Measurements from ENCODE around the gene TMEM86A.
"Not testable (repeated sequence)": the region's sequence is repeated elsewhere in the genome, so short reads cannot be mapped to it uniquely, and the experiment has no call there.

Gene TMEM86A, protein sequence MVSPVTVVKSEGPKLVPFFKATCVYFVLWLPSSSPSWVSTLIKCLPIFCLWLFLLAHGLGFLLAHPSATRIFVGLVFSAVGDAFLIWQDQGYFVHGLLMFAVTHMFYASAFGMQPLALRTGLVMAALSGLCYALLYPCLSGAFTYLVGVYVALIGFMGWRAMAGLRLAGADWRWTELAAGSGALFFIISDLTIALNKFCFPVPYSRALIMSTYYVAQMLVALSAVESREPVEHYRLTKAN

DNA sequence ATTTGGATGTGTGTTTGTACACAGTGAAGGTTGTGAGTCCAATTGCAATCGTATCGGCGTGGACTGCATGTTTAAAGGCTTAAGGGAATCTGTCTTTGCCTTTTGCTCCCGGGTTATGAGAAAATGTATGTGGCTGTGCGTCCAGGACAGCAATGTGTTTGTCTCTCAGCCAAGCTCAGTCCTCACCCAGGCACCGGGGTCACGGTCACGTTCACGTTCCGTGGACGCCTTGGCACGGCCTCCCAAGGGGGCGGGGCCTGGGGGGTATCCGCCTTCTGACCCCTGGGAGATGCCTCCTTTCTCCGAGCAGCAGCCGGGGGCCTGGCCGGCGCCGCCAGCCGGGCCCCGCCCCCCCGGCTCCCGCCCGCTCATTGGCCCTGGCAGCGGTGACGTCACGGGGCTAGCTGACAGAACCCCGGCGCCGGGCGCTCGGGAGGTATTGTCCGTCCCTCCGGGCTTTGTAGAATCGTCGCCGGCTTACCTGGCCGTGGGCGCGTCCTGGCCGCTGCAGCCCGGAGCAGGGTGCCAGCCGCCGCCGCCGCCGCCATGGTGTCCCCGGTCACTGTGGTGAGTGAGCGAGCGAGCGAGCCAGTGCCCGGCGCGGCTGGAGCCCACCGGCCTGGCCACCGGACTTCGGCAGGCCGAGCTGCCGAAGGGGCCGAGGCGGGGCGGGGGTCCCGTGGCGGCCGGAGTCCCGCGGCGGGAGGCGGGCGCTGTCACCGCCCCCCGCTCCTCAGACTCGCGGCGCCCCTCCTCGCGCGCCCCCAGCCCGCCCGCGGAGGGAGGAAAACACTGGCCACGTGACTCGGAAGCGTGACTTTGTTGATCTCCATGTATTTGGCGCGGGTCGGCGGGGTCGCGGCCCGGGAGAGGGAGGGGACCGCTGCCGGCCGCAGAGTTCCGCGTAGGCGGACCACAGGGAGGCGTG is at the start of gene TMEM86A:
Gene TMEM86A, plus strand, starts transcription at position 439 of the 928 bp plus-strand sequence. Its CDS starts 108 bp downstream, at position 547.
- DNase-seq = peak; percentile 82

DNA sequence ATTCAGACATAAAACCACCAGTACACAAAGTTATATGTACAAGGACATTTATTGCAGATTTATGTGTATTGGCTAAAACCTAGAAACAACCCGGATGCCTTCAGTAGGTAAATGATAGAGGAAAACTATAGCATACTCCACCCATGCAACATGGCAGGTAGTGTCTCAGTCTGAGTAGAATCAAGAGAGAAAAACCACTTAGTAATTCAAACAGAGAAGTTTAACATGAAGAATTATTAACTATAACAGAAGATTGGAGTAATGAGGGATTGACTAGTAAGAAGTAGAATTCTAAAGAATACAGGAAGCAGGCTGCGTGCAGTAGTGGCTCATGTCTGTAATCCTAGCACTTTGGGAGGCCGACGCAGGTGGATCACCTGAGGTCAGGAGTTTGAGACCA is 48.2 kb upstream of the TMEM86A start:
- no peak for DNase-seq

DNA sequence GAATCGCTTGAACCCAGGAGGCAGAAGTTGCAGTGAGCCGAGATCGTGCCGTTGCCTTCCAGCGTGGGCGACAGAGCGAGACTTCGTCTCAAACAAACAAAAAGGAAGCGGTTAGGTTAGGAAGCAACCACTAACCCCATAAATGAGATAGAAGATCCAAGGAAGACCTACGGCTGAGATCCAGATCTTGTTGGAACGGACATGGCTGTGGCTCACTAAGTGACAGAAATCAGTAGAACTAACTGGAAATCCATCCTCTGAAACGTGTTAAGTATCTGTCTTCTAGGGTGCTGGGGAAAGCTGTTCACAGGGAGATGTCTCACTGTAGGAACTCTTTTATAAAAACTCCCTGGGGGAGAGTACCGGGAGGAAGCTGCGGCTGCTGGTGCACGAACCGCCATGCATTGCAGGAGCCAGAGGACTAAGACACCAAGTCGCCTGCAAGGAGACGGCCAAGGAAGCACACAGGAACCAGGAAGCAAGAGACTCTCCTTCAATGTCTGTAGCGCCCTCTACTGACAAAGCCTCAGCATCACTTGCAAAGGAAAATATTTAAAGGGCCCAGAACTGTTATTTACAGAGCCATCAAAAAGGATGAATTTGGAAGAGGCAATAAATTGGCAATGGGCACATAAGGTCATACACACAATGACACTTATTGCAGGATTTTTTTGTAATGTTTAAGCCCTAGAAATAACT is 47.6 kb upstream of the TMEM86A start:
- DNase-seq = no peak

DNA sequence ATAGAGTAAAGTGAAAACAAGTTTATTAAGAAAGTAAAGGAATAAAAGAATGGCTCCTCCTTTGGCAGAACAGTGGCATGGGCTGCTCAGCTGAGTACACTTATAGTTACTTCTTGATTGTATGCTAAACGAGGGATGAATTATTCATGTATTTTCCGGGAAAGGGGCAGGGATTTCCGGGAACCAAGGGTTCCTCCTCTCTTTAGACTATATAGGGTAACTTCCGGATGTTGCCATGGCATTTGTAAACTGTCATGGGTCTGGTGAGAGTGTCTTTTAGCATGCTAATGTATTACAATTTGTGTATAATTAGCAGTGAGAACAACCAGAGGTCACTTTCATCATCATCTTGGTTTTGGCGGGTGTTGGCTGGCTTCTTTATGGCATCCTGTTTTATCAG is 40.9 kb upstream of the TMEM86A start:
- DNase-seq = no peak

DNA sequence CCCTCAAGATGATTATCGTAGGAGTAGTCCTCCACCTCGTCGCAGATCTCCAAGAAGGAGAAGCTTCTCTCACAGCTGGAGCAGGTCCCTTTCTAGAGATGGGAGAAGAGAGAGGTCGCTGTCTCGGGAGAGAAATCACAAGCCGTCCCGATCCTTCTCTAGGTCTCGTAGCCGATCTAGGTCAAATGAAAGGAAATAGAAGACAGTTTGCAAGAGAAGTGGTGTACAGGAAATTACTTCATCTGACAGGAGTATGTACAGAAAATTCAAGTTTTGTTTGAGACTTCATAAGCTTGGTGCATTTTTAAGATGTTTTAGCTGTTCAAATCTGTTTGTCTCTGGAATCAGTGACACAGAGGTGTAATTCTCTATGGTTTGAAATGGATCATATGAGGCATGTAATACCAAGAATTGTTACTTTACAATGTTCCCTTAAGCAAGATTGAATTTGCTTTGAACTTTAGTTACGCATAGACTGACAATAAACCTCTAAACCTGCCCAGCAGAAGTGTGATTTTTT is 33.2 kb upstream of the TMEM86A start:
- not testable (repeated sequence) for DNase-seq

DNA sequence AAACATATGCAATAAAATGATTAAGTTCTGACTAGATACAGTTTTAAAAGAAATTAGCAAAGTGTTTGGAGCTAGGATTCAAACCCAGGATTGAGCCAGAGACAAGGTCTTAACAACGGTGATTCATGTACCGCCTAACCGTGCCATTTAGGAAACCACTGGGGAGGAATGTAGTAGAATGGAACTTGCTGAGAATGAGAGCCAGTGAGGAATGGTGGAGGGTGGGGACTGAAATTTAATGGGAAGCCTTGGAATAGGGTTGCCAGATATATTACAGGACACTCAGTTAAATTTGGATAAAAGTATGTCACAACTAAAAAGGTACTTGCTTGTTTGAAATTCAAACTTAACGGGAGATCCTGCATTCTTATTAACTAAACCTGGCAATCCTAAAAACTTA is 30.4 kb upstream of the TMEM86A start:
- no peak for DNase-seq

DNA sequence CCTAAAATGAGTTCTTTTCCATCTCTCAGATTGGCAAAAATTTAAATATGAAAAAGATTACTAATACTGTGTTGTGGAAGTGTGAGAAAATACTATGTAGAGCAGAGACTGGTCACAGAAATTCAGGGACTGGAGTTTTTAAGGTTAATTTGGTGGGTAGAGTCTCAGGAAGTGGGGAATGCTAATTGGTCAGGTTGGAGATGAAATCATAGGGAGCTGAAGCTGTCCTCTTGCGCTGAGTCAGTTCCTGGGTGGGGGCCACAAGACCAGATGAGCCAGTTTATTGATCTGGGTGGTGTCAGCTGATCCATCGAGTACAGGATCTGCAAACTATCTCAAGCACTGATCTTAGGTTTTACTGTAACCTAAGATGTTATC is 29.4 kb upstream of the TMEM86A start:
- DNase-seq = no peak

DNA sequence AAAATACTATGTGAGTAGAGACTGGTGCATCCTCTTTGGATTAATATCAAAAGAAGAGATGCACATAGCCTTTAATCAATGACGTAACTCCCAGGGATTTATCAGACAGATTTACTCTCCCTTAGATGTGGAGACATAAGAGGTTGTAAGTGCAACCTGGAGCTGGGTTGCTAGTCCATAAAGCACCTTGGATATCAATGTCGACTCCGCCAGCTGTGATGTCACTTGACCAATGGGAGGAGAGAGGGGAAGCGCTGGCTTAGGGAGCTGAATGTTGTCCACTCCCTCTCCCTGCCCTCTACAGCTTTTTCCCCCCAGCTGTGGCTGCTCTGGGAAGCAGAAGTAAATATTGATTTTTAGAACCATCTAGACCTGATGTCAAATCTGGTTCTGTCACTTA is 28.9 kb upstream of the TMEM86A start:
- DNase-seq = no peak

DNA sequence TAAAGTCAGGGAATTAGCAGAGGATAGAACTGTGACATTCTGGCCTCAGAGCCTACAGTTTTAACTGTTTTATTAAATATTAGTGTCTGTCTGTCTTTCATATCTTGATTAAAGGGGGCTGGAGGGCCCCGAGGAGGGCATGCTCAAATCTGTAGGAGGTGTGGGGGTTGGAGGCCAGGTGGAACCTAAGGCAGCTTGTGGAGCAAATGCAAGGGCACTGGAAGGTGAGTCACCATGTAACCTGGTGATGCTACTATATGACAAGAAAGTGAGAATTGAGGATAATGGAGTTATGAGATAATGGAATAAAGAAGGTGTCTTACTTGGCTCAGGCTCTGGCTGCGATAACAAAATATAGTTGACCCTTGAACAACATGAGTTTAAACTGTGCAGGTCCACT is 27.3 kb upstream of the TMEM86A start:
- DNase-seq = no peak

DNA sequence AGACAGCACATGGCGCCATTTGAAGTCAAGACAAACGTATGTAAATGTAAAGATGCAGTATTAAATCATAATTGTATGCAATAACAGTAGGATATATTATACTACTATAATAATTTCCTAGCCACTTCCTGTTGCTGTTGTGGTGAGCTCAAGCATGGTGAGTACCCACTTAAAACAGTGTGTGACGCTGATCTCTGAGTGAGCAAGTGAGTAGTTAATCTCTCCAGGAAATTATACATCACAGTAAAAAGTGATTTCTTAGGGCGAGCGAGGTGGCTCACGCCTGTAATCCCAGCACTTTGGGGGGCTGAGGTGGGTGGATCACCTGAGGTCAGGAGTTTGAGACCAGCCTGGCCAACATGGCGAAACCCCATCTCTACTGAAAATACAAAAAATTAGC is 26.4 kb upstream of the TMEM86A start:
- peak; percentile 29 for DNase-seq

DNA sequence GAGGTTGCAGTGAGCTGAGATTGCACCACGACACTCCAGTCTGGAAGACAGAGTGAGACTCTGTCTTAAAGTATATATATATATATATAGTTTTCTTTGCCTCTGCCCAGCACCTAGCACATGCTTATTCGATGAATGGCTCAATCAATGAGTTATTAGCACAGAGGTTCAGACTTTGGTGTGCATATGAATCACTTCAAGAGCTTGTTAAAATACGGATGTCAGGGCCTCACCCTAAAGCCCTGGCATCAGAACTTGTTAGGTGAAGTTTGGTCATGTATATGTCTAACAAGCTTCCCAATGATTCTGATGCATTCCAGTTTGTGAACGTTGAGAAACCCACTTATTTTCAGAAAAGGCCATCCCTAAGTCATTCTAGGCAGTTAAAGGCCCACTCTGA is 21.8 kb upstream of the TMEM86A start:
- DNase-seq = no peak

DNA sequence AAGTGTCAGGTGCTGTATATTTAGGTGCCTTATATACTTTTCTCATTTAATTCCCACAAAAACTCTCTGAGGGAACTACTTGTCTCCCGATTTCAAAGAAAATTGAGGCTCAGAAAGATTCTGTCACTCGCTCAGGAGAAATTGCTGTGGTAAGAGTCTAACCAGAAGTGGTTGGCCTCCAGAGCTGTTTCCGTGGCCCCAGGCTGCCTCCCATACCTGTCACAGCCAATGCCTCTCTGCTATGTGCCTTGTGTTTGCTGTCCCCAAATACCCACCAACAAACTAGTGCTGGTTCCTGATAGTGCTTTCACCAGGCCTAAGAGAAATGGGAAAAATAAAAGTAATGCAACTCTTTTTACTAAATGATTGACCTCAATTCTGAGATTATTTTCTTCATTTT is 21.0 kb upstream of the TMEM86A start:
- DNase-seq = no peak

DNA sequence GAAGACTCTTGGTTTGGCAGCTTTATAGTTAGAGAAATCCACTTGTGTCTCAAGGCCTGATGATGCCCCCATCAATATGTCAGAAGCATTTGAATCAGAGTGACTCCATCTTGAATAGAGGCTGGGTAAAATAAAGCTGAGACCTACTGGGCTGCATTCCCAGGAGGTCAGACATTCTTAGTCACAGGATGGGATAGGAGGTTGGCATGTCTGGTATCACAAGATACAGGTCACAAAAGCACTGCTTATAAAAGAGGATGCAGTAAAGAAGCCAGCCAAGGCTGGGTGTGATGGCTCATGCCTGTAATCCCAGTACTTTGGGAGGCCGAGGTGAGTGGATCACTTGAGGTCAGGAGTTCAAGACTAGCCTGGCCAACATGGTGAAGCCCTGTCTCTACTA is 16.6 kb upstream of the TMEM86A start:
- DNase-seq = not testable (repeated sequence)

DNA sequence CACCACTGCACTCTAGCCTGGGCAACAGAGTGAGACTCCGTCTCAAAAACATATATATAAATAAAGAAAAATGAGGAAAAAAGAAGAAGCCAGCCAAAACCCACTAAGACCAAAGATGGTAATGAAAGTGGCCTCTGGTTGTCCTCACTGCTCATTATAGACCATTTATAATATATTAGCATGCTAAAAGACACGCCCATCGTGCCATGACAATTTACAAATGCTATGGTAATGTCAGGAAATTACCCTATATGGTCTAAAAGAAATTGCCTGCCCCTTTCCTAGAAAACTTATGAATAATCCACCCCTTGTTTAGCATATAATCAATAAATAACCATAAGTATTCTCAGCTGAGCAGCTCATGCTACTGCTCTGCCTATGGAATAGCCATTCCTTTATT is 16.1 kb upstream of the TMEM86A start:
- DNase-seq = no peak

DNA sequence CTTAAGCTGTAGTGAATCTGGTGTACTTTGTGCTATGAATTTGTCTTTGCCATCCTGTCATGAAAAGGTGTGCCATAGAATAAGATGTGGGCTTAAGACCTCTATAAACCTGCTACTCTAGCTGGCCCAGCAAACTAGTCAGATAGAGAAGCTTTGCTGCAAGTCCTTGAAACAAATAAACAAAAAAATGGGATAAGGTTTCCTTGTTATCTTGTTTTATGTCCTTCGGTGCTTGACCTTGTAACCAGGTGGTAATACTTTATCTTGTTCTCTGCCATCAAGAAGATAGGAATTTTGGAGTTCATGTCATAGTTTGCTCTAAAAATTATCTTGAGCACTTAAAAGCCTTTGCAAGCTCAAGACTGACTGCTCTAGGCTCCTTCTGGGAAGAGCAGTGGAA is 14.3 kb upstream of the TMEM86A start:
- no peak for DNase-seq

DNA sequence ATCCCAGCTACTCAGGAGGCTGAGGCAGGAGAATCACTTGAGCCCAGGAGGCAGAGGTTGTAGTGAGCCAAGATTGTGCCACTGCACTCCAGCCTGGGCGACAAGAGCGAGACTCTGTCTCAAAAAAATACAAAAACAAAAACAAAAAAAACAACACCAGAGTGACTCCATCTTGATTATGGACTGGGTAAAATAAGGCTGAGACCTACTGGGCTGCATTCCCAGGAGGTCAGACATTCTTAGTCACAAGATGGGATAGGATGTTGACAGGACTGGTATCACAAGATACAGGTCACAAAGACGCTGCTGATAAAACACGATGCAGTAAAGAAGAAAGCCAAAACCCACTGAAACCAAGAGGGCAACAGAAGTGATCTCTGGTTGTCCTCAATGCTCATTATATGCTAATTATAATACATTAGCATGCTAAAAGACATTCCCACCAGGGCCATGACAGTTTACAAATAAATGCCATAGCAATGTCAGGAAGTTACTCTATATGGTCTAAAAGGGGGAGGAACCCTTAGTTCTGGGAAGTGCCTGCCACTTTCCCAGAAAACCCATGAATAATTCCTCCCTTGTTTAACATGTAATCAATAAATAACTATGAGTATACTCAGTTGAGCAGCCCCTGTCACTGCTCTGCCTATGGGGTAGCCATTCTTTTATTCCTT is 7.0 kb upstream of the TMEM86A start:
- not testable (repeated sequence) for DNase-seq

DNA sequence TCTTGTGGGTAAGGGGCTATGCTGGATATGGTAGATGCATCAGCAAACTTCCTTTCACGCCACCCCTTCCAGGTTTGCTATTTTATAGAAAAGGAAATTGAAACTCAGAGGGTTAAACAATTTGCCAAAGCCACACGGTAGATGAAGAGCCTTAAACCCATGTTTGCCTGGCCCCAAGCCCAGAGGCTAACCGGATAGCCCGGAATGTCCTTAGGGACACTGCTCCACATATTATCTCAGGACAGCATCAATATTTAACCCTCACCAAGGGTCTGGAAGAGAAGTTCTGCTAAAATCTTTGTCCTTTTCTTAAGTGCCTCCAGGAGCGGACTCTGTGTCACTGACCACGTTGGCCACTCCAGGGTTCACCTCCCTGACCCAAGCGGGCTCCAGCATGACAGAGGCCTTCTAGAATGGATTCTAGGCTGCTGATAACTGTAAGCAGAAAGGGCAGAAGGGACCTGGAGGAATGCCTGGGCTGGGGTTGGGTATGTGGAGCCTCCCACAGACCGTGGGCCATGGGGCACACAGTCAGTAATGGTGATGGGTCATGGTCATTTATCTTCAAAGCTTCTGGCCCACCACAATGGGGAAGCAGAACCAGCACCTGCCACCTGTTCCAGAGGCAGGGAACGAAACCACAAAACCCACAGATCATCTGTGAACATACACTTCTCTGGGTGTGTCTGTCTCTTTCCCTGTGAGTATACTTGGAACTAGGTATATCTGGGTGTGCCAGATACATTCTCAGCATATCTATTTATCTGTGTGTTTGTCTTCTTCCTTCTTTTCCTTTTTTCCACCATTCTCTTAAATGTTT is 5.4 kb upstream of the TMEM86A start:
- no peak for DNase-seq

DNA sequence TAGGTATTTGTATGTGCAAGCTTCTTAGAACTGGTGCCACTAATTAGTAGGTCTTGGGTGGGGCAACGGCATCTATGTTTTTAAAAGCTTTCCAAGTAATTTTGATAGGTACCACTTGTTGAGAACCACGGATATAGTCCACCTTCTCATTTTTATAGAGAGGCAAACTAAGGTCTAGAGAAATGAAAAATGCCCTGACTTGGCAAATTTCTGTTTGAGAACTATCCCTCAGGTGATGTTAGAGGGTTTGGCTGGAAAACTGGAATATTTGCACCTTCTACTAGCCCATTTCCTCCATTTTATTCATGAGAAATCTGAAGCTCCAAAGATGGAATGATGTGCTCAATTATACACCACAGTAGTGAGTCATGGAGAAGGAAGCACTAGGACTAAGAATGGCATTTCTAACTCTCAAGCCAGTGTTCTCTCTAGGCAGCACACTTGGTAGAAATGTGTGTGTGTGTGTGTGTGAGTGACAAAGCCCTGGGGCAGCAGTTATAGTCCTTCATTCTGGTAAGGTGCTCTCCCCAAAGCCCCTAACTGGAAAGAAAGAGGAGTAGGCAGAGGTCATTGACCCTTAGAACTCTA is 1.8 kb upstream of the TMEM86A start:
- no peak for DNase-seq

DNA sequence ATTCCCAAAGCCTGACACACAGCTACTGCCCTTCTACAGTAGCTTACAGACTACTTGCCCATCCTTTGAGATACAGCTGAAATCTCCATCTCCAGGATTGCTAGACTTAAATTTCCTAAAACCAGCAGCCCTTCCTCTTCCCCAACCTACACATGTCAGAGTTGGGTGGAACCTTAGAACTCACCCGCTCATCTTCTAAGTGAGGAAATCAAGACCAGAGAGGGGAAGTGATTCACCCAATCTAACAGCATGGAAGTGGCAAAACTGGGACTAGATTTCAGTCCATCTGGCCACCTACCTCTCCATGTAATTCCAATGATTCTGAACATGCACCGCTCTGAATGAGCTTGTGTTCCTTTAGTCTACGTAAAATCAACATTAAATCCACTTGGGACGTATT is 1.0 kb upstream of the TMEM86A start:
- DNase-seq = no peak

DNA sequence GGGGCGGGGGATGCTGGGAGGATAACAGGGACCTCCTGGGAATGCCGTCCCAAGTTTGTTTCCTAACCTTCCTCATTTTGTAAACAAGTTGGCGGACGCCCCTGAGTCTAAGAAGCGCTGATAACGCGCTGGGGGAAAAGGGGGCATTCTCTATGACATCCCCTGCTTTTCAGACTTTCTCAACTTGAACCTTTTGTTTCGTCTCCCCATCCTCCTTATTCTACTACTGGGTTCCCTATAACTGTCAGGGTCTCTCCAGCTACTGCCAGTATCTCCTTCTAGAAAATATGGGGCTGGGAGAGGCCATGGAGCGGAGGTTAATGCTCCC is 654 bp downstream of the TMEM86A start:
- no peak for DNase-seq

DNA sequence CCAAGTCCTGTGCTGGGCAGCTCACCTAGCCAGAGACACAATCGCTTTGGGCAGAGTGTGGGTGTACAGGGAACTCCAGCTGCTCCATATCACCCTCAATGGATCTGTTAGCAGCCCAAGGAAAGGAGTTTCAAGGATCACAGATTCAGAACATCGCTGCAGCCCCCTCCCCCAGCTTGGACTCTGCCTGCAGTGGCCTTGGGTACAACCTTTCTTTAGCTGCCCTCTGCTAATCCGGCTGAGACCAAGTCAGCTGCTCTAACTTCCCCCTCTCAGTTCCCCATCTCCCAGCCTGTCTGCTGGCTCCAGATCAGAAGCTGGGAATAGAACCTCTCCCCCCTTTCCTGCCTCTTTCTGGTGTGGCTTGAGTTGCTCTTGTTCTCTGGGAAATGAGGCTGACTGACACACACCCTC is 1.3 kb downstream of the TMEM86A start:
- DNase-seq = no peak

DNA sequence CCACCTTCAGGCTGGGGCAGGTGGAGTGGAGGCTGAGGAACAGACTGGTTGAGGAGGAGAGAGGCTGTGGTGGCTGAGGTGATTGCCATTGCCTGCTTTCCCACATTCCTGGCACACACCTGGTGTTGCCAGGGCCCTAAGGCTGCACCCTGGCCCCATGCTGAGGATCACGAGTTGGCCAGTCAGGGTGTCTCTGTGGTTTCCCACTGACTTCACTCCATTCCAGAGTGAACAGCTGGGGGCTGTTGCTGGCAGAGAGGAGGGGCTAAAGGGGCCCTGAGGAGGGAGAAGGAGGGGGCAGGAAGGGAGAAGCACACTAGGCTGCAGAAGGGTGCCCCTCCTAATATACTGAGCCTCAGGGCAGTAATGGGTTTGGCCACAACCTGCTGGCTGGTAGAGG is 1.8 kb downstream of the TMEM86A start:
- no peak for DNase-seq
